ENCODE results near the gene CUZD1.

CUZD1 gene

GRCh38 chr10:122854648-122855047 is 9.0 kb upstream of the CUZD1 start:
- peak; percentile 53 for DNase-seq (ENCODE audit: low read depth)
- TF ChIP-seq CTCF (conservative IDR thresholded peaks at IDR 0.05; ENCODE audit: low read depth, low read length): no peak
- no peak overlapping the region for H3K4me3 ChIP-seq (ENCODE audit: low read depth, low read length)

- no peak overlapping the region for H3K4me3 ChIP-seq (ENCODE audit: low read depth, low read length)
- peak; percentile 43 for DNase-seq (ENCODE audit: low read depth)
- TF ChIP-seq CTCF (conservative IDR thresholded peaks at IDR 0.05; ENCODE audit: low read depth, low read length): no peak
Measured at GRCh38 chr10:122853665-122854313, 8.1 kb upstream of the CUZD1 start.

GRCh38 chr10:122852261-122852660 is 6.6 kb upstream of the CUZD1 start:
- DNase-seq (ENCODE audit: low read depth): peak; percentile 29
- no peak overlapping the region for H3K4me3 ChIP-seq (ENCODE audit: low read depth, low read length)
- no peak for TF ChIP-seq CTCF (conservative IDR thresholded peaks at IDR 0.05; ENCODE audit: low read depth, low read length)

- TF ChIP-seq CTCF (conservative IDR thresholded peaks at IDR 0.05; ENCODE audit: low read depth, low read length): no peak
- DNase-seq (ENCODE audit: low read depth): peak; percentile 73
- no peak overlapping the region for H3K4me3 ChIP-seq (ENCODE audit: low read depth, low read length)
Measured at GRCh38 chr10:122850705-122851640, 5.3 kb upstream of the CUZD1 start.

- no peak for TF ChIP-seq CTCF (conservative IDR thresholded peaks at IDR 0.05; ENCODE audit: low read depth, low read length)
- no peak for DNase-seq (ENCODE audit: low read depth)
- no peak overlapping the region for H3K4me3 ChIP-seq (ENCODE audit: low read depth, low read length)
Measured at GRCh38 chr10:122849900-122850605, 4.4 kb upstream of the CUZD1 start.

GRCh38 chr10:122849090-122849489 is 3.4 kb upstream of the CUZD1 start:
- H3K4me3 ChIP-seq (ENCODE audit: low read depth, low read length): no peak overlapping the region
- no peak for DNase-seq (ENCODE audit: low read depth)
- no peak for TF ChIP-seq CTCF (conservative IDR thresholded peaks at IDR 0.05; ENCODE audit: low read depth, low read length)

All from choroid plexus epithelial cell (primary cell).